HG03175 (cell line): Measurements from ENCODE around the gene CAST.
A peak's percentile ranks its signal among the peaks of the same experiment; 100 is the strongest.

Source experiments
- ATAC-seq: cut with Tn5 transposase; IDR thresholded peaks from one replicate; pipeline ENCODE4 v1.9.1; 2021; ENCODE audit warnings: mild to moderate bottlenecking, moderate library complexity; ENCODE audit not compliant: unreplicated experiment

Gene CAST

GRCh38 chr5:96641368-96642280 lies 20.6 kb upstream of the CAST start:
- ATAC-seq: no peak

- no peak for ATAC-seq
Measured at GRCh38 chr5:96642281-96642640, 19.9 kb upstream of the CAST start.

- no peak for ATAC-seq
Measured at GRCh38 chr5:96645091-96645490, 17.1 kb upstream of the CAST start.

GRCh38 chr5:96648023-96648422 lies 14.2 kb upstream of the CAST start:
- peak; percentile 57 for ATAC-seq

GRCh38 chr5:96648593-96648992 lies 13.6 kb upstream of the CAST start:
- ATAC-seq: no peak

GRCh38 chr5:96649251-96649662 lies 12.9 kb upstream of the CAST start:
- ATAC-seq: no peak

GRCh38 chr5:96649681-96650540 lies 12.3 kb upstream of the CAST start:
- ATAC-seq: no peak

- no peak for ATAC-seq
Measured at GRCh38 chr5:96651047-96651446, 11.1 kb upstream of the CAST start.

GRCh38 chr5:96651948-96652753 lies 10.0 kb upstream of the CAST start:
- ATAC-seq: no peak

- ATAC-seq: no peak
Measured at GRCh38 chr5:96652769-96653454, 9.3 kb upstream of the CAST start.

GRCh38 chr5:96654209-96654608 lies 8.0 kb upstream of the CAST start:
- no peak for ATAC-seq

GRCh38 chr5:96655085-96655484 lies 7.1 kb upstream of the CAST start:
- no peak for ATAC-seq

- ATAC-seq: no peak
Measured at GRCh38 chr5:96655506-96655905, 6.7 kb upstream of the CAST start.

GRCh38 chr5:96657068-96657467 lies 5.1 kb upstream of the CAST start:
- ATAC-seq: peak; percentile 72

GRCh38 chr5:96658272-96658671 lies 3.9 kb upstream of the CAST start:
- ATAC-seq: no peak

- ATAC-seq: no peak
Measured at GRCh38 chr5:96659170-96659569, 3.0 kb upstream of the CAST start.

GRCh38 chr5:96660971-96661854 lies 963 bp upstream of the CAST start:
- peak; percentile 25 for ATAC-seq

- peak; percentile 70 for ATAC-seq
Measured at GRCh38 chr5:96662725-96663518, 746 bp downstream of the CAST start.

GRCh38 chr5:96663608-96664007 lies 1.4 kb downstream of the CAST start:
- no peak for ATAC-seq
